DND-41 (cell line): Measurements from ENCODE around the gene BLOC1S4.

ENCODE experiments used
- ATAC-seq: fragments of 200-7000 bp; cut with Tn5 transposase; 3 replicates; pipeline ENCODE4 v1.9.1; 2021; ENCODE audit warnings: low read depth; ENCODE audit not compliant: insufficient read depth
- DNase-seq: peaks from one replicate; pipeline ENCODE4 v3.0.0-alpha.2; 2020
- H2AFZ ChIP-seq: 2 replicates; pipeline ENCODE4 v1.6.0; 2012; ENCODE audit warnings: low read depth, low read length
- H3K27ac ChIP-seq: 2 replicates; pipeline ENCODE4 v1.5.1; 2012; ENCODE audit warnings: low read length, inconsistent platforms
- H3K27me3 ChIP-seq: fragments of 200-600 bp; sonication (generic); 2 replicates; pipeline ENCODE4 v1.6.0; 2012; ENCODE audit warnings: low read length, mild to moderate bottlenecking, inconsistent platforms; ENCODE audit not compliant: insufficient read depth, poor library complexity
- H3K36me3 ChIP-seq: 2 replicates; pipeline ENCODE4 v1.5.1; 2012; ENCODE audit warnings: low read length, inconsistent platforms; ENCODE audit not compliant: insufficient read depth
- H3K4me1 ChIP-seq: 2 replicates; pipeline ENCODE4 v1.5.1; 2012; ENCODE audit warnings: mild to moderate bottlenecking, low read length; ENCODE audit not compliant: insufficient read depth
- H3K4me2 ChIP-seq: 2 replicates; pipeline ENCODE4 v1.6.0; 2012; ENCODE audit warnings: mild to moderate bottlenecking, moderate library complexity, low read length, inconsistent platforms; ENCODE audit not compliant: insufficient read depth
- H3K4me3 ChIP-seq, 2 experiments: fragments of 200-600 bp in 1 of 2; shearing (Covaris generic) in 1 of 2; 2 replicates each; pipeline ENCODE4 v1.5.1; 2012 to 2016; ENCODE audit warnings: inconsistent platforms in 2 of 2, low read length in 2 of 2, mild to moderate bottlenecking in 2 of 2, low read depth in 1 of 2, moderate library complexity in 1 of 2
- H3K79me2 ChIP-seq: 2 replicates; pipeline ENCODE4 v1.6.0; 2012; ENCODE audit warnings: low read length, inconsistent platforms; ENCODE audit not compliant: insufficient read depth
- H3K9ac ChIP-seq: 2 replicates; pipeline ENCODE4 v1.6.0; 2012; ENCODE audit warnings: low read depth, mild to moderate bottlenecking, inconsistent platforms, low read length, moderate library complexity
- H3K9me3 ChIP-seq: 2 replicates; pipeline ENCODE4 v1.5.1; 2012; ENCODE audit warnings: low read length, moderate library complexity, mild to moderate bottlenecking, inconsistent platforms; ENCODE audit not compliant: insufficient read depth, severe bottlenecking
- H4K20me1 ChIP-seq: 2 replicates; pipeline ENCODE4 v1.6.0; 2012; ENCODE audit warnings: low read length; ENCODE audit not compliant: insufficient read depth
- EZH2 ChIP-seq: IDR thresholded peaks from 3 replicates; pipeline ENCODE4 v1.6.1; 2012; ENCODE audit warnings: borderline replicate concordance, low read depth, mild to moderate bottlenecking, moderate library complexity, low read length, inconsistent platforms; ENCODE audit not compliant: severe bottlenecking
- TF ChIP-seq, protein P1 (sequence below): IDR thresholded peaks from 2 replicates; pipeline ENCODE4 v1.5.1; 2012; ENCODE audit warnings: borderline replicate concordance, low read length, moderate library complexity, mild to moderate bottlenecking; ENCODE audit not compliant: poor library complexity, severe bottlenecking; ENCODE audit errors: extremely low read depth

The BLOC1S4 gene

DNA sequence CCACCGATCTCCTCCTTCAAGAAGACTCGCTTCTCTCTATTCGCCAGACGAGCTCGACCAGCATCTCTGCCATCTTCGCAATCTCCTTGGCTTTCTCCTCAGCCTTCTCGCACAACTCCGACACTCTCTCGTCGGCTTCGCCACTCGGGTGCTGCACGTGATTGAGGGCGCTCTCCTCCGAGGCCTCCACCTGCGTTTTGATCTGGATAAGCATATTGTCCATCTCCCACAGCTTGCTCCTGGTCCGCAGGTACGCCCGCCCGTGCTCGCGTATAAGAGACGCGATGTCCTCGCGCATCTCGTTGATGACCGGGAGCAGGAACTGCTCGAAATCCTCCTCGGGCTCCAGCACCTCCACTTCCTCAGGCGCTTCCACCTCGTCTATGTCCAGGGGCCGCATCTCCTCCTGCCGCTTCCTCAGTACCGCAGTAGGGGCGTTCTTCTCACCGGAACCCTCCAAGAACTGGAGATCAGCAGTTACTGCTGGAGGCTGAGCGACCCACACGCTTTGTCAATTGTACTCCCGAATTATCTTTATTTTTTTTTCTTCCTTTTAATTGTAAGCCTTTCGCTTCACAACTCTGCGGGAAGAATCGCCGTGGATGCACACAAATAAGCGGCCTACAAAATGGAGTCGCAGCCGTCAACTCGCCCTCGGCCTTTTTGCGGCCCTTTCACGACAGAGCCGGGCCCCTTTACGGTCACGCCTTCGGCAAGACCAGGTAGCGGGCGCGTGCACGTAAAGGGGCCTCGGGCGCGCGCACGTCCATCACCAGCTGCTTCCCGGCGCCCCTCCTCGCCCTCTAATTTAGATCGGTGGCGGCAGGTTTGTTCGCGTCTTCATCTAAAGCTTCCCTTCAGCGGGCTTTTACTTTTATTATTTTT, 6.5 kb upstream of the BLOC1S4 start, which contains the start of gene MRFAP1L1:
Gene MRFAP1L1 (minus strand): TSS at position 636 of the 885 bp plus-strand sequence. CDS start 236 bp downstream, at position 400.
- no peaks in the 10 kb centered on the region for H3K9me3 ChIP-seq
- peaks cover 58% of the 10 kb centered on the region for H3K79me2 ChIP-seq
- peak within 1 kb of the TSS; percentile 82 for H2AFZ ChIP-seq
- H3K9ac ChIP-seq = peak within 1 kb of the TSS; percentile 83
- DNase-seq (peak; percentile 97), ATAC-seq (peak; percentile 79)
- no peaks in the 10 kb centered on the region for H3K27me3 ChIP-seq
- peak within 1 kb of the TSS; percentile 87 for H3K4me2 ChIP-seq
- H3K4me1 ChIP-seq = peaks cover 36% of the 10 kb centered on the region
- TF ChIP-seq, protein P1, sequence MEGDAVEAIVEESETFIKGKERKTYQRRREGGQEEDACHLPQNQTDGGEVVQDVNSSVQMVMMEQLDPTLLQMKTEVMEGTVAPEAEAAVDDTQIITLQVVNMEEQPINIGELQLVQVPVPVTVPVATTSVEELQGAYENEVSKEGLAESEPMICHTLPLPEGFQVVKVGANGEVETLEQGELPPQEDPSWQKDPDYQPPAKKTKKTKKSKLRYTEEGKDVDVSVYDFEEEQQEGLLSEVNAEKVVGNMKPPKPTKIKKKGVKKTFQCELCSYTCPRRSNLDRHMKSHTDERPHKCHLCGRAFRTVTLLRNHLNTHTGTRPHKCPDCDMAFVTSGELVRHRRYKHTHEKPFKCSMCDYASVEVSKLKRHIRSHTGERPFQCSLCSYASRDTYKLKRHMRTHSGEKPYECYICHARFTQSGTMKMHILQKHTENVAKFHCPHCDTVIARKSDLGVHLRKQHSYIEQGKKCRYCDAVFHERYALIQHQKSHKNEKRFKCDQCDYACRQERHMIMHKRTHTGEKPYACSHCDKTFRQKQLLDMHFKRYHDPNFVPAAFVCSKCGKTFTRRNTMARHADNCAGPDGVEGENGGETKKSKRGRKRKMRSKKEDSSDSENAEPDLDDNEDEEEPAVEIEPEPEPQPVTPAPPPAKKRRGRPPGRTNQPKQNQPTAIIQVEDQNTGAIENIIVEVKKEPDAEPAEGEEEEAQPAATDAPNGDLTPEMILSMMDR = no peak
- TF ChIP-seq EZH2 = no peak
- H3K27ac ChIP-seq = peak within 1 kb of the TSS; percentile 85
- H3K36me3 ChIP-seq = peaks cover 34% of the 10 kb centered on the region
- peaks cover 18% of the 10 kb centered on the region; the same call in 1 of the 2 replicates for H4K20me1 ChIP-seq
- H3K4me3 ChIP-seq = peak within 1 kb of the TSS; percentile 71 to 76

- peaks cover 30% of the 10 kb centered on the region for H3K36me3 ChIP-seq
- no peaks in the 10 kb centered on the region for H3K9me3 ChIP-seq
- H3K27ac ChIP-seq = peak overlapping the region; percentile 56
- DNase-seq = no peak
- H2AFZ ChIP-seq = peak overlapping the region; percentile 78
- H3K27me3 ChIP-seq = no peaks in the 10 kb centered on the region
- H4K20me1 ChIP-seq = peaks cover 18% of the 10 kb centered on the region; the same call in 1 of the 2 replicates
- H3K9ac ChIP-seq = peak overlapping the region; percentile 83
- H3K4me3 ChIP-seq = peak overlapping the region; percentile 71 to 76; a peak in 3 of 4 replicates
- H3K4me2 ChIP-seq = peak overlapping the region; percentile 87
- TF ChIP-seq EZH2 = no peak
- TF ChIP-seq, protein P1 = no peak
- H3K4me1 ChIP-seq = peaks cover 40% of the 10 kb centered on the region
- peak; percentile 8; the same call in 1 of the 3 replicates for ATAC-seq
- H3K79me2 ChIP-seq = peaks cover 50% of the 10 kb centered on the region
Observed at GRCh38 chr4:6710282-6710681, 5.7 kb upstream of the BLOC1S4 start.

GRCh38 chr4:6710996-6711395, 5.0 kb upstream of the BLOC1S4 start:
- H3K27ac ChIP-seq = no peak overlapping the region
- H3K9ac ChIP-seq = no peak overlapping the region
- peaks cover 45% of the 10 kb centered on the region for H3K4me1 ChIP-seq
- peaks cover 27% of the 10 kb centered on the region for H3K36me3 ChIP-seq
- H3K27me3 ChIP-seq = no peaks in the 10 kb centered on the region
- no peak for TF ChIP-seq EZH2
- TF ChIP-seq, protein P1 = no peak
- peaks cover 43% of the 10 kb centered on the region for H3K79me2 ChIP-seq
- DNase-seq (no peak), ATAC-seq (no peak)
- H2AFZ ChIP-seq = no peak overlapping the region
- peaks cover 18% of the 10 kb centered on the region; the same call in 1 of the 2 replicates for H4K20me1 ChIP-seq
- peak overlapping the region; percentile 87 for H3K4me2 ChIP-seq
- H3K4me3 ChIP-seq = no peak overlapping the region
- no peaks in the 10 kb centered on the region for H3K9me3 ChIP-seq
